Central memory CD4-positive, alpha-beta T cell (primary cell): Measurements from ENCODE around the gene INTS15.
A peak's percentile ranks its signal among the peaks of the same experiment; 100 is the strongest.
"Not testable (repeated sequence)": the region's sequence is repeated elsewhere in the genome, so short reads cannot be mapped to it uniquely, and the experiment has no call there.

ENCODE experiments used
- DNase-seq: peaks from one replicate; pipeline ENCODE4 v3.0.0; 2022

INTS15 gene

DNA sequence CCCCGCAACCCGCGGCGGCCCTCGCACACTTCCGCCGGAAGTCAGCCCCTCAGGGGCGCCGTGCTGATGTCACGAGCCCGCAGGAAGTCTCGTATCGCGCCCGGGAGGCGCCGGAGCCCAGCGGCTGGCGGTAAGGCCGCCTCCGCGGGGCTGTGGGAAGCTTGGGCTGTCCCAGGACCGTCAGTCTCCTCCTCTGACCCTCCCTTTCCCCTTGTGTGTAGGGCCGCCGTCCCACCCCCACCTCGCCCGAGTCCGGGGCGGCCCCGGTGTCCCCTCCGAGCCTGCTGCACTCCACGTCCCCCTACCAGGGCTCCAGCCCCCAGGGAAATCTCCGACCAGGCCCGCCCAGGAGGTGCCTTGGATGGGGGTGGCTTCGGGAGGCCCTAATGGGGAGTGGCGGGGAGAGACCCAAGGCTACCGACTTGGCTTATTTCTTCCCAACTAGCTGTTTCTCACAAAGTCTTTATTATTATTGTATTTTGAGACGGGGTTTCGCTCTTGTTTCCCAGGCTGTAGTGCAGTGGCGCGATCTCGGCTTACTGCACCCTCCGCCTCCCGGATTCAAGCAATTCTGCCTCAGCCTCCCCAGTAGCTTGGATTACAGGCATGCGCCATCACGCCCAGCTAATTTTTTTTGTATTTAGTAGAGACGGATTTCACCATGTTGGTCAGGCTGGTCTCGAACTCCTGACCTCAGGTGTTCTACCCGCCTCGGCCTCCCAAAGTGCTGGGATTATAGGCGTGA, 12.3 kb upstream of the INTS15 start, which contains the start of gene ZDHHC4:
Gene ZDHHC4 (plus strand): TSS at position 86 of the 745 bp plus-strand sequence. CDS start 3,108 bp downstream, outside the sequence.
- peak; percentile 78 for DNase-seq

DNA sequence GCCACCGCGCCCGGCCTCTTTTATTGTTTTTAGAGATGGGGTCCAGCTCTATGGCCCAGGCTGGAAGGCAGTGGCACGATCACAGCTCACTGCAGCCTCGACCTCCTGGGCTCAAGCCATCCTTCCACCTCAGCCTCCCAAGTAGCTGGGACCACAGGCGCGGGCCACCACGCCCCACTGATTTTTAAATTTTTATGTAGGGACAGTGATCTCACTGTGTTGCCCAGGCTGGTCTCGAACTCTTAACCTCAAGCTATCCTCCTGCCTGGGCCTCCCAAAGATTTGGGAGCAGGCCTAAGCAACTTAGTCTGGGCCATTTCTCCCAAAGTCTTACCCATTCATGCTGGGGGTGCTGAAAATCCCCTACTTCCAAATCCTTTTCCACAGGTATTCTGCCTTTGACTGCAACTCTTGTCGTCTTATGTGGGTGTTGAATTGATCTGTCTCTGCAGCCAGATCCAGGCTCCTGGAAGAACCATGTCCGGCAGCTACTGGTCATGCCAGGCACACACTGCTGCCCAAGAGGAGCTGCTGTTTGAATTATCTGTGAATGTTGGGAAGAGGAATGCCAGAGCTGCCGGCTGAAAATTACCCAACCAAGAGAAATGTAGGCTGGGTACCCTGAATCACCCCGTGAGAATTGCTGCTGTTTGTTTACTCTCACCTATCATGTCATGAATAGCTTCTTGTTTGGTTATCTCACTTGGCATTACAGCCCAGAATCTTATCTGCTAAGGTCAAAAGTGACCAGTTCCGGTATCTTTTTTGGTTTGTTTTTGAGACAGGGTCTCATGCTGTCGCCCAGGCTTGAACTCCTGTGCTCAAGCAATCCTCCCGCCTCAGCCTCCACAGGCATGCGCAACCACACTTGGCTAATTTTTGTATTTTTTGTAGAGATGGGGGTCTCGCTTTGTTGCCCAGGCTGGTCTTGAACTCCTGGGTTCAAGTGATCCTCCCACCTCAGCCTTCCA, 11.4 kb upstream of the INTS15 start:
- no peak for DNase-seq

DNA sequence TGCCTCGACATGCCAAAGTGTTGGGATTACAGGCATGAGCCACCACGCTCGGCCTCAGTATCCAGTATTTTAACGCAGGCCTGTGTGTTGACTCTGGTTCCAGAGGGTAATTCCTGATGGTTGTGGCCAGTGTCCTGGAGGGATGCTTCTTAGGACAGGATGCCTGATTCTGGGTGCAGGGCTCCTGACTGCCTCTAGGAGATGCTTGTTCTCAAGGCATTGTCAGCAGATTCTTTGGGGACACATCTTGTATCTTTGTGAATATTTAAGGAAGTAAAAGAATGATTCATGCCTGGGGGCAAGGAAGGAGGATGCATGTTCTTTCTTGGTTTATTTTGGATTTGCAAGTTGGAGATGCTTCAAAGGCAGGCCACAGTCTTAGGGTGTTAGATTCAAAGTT, 10.4 kb upstream of the INTS15 start:
- DNase-seq, result no peak

DNA sequence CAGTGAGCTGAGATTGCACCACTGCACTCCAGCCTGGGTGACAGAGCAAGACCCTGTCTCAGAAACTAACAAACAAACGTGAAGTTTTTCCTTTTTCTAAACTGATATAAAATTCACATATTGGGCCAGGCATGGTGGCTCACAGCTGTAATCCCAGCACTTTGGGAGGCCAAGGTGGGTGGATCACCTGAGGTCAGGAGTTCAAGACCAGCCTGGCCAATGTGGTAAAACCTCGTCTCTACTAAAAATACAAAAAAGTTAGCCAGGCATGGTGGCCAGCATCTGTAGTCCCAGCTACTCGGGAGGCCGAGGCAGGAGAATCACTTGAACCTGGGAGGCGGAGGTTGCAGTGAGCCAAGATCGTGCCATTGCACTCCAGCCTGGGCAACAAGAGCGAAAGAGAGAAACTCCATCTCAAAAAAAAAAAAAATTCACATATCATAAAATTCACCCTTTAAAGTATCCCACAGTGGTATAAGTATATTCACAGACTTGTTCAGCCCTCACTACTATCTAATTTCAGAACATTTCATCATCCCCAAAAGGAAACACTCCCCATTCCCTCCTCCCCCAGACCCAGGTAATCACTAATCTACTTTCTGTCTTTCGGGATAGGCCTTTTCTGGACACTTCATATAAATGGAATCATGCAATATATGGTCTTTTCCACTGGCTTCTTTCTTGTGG, 3.9 kb upstream of the INTS15 start:
- not testable (repeated sequence) for DNase-seq

DNA sequence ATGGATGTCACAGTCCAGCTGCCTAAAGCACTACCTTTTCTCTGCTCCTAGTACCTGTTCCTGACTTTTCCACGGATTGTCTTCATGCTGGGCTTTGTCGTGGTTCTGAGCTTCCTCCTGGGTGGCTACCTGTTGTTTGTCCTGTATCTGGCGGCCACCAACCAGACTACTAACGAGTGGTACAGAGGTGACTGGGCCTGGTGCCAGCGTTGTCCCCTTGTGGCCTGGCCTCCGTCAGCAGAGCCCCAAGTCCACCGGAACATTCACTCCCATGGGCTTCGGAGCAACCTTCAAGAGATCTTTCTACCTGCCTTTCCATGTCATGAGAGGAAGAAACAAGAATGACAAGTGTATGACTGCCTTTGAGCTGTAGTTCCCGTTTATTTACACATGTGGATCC, 1.3 kb upstream of the INTS15 start:
- no peak for DNase-seq

DNA sequence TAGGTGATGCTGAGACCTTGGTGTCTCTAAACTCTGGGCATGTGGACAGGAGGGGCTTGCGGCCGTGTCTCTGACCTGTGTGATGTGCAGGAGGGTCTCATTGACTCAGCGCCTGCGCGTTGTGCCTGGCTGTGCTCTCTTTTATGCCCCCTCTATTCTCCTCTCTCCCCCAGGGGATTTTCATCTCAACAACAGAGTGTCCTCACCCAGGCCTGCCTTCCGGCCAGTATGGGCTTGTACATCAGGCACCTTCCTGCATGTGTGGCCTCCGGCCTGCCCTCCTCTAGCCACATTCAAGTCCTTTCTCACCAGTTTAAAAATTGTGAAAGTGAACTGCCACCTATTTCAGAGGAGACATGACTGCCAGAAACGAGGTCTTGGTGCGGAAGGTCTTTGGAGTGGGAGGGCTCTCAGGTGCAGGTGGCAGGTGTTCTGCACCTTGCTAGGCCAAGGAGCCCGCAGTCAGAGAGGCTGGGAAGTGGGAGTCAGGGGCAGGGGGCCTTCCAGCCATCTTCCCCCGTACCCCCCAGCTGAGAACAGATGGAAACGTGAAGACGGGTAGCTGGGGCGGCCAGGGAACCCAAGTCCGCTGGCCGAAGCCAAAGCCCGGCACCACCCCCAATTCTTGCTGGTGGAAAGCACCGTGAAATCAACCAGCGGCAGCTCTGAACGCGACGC, 531 bp upstream of the INTS15 start:
- DNase-seq, result no peak

DNA sequence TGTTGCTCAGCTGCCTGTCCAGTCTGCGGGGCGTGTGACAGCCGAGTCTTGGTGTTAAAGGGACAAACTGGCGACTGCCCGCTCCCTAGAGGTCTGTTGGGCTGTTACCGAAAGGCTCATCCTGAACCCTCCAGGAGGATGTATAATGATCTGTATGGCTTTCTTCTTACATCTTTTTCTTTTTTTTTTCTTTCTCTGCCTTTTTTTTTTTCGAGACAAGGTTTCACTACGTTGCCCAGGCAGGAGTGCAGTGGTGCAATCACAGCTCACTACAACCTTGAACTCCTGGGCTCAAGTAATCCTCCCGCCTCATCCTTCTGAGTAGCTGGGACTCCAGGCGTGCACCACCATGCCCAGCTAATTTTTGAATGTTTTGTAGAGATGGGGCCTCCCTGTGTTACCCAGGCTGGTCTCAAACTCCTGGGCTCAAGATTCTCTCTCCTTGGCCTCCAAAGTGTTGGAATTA, 857 bp downstream of the INTS15 start:
- DNase-seq, result no peak

DNA sequence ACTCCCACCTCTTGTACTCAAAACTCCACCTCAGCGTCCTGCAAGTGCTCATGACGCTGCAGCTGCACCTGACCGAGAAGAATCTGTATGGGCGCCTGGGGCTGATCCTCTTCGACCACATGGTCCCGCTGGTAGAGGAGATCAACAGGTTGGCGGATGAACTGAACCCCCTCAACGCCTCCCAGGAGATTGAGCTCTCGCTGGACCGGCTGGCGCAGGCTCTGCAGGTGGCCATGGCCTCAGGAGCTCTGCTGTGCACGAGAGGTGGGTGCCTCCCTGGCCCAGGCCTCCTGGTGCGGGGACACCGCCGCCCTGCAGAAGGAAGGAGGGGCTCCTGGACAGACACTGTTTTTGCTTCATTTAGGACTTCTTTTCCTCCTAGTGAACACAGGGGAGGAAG, 10.3 kb downstream of the INTS15 start:
- no peak for DNase-seq

DNA sequence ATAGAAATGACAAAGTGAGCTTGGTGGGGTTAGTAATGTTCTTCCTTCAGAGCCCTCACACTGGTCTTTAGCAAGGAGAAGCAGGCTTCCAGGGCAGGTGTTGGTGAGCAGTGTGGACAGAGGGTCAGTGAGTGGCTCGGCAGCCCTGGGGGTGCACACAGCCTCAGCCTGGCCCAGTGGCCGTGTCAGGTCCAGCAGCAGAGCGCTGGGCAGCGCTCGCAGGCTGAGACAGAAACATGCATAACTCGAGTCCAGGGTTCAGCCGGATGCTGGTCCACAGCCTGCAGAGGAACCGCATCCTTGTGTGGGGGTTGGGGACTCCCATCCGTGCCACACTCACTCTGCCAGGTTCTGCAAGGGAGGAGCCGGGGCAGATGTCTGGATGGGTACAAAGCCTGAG, 14.6 kb downstream of the INTS15 start:
- DNase-seq, result no peak

DNA sequence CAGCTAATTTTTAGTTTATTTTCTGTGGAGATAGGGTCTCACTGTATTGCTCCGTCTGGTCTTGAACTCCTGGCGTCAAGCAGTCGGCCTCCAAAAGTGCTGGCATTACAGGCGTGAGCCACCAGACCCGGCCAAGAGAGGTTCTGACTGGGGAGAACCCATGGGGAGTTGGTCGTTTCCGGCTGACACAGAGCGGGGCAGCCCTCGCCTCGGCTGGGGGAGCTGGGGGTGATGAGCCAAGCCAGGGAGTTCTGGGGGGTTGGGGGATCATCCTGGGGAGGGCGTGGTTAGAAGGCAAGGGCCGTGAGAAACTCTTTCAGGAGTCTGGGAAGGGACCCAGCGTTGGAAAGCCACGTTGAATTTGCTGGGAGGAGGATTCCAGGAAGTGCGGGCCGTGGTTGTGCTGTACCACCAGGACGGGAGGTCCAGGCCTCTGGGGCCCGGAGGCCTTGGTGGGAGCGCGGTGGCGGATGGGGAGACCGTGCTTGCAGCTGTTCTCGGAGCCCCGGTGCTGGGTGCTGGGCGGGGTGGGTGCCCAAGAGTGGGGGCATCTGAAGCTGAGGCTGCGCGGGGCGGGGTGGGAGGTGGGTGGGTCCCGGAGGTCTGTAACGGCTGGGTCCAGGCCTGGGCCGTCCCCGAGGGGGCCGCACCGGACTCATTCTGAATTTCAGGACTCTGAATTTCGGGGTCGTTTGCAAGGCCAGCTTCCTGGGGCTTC, 17.2 kb downstream of the INTS15 start:
- DNase-seq, result no peak

DNA sequence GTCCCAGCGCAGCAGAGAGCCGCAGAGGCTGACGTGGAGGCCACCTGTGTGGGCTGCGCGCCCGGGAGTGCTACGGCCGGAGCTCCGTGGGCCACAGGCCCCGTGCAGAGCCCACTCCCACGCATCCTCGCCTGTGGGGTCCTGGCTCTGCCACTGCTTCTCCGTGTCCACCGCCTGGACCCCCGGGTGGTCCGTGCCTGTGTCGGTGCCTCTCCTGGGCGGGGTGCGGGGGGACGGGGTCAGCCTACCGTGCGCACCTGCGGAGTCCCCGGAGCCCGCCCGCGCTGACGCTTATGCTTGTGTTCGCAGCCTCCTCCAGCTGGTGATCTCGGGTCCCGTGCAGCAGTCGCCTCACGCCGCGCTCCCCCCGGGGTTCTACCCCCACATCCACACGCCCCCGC, 17.8 kb downstream of the INTS15 start:
- no peak for DNase-seq

DNA sequence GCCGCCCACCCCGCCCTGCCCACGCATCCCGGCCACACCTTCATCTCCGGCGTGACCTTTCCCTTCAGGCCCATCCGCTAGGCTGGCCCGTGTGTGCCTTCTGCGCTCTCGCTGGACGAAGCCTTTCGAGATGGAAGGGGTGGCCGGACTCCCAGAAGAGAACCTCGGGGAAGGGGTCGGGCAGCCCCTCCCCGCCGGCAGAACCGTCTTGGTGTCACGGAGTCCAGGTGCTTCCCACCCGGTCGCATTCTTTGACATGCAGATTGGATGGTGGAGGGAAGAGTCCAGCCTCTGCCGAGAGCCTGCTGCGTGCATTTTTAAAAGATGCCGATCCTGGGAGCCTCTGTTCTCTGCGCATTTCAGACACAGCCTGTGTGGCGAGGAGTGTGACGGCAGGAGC, 18.3 kb downstream of the INTS15 start:
- DNase-seq, result no peak

DNA sequence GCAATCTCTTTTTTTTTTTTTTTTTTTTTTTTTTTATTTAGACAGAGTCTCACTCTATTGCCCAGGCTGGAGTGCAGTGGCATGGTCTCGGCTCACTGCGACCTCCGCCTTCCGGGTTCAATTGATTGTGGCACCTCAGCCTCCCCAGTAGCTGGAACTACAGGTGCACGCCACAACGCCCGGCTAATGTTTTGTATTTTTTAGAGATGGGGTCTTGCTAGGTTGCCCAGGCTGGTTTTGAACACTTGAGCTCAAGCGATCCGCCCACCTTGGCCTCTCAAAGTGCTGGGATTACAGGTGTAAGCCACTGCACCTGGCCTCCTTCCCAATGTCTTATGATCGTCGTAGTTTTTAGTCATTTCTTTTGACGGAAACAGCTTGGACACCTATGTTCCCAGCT, 19.0 kb downstream of the INTS15 start:
- DNase-seq, result no peak

DNA sequence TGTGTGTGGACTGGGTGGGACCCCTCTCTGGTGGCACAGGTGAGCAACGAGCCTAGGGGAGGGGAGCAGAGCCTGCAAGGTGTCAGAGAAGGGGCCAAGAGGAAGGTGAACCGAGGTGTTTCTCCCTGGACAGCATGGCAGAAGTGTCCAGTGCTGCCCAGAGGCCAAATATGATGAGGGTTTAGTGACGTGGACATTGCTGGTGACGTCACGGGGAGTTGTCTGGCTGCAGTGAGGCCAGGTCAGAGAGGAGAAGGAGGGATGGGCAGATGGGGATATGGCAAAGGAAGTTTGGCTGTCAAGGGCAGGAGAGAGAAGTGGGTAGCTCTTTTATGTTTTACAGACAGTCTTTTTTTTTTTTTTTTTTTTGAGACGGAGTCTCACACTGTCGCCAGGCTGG, 23.0 kb downstream of the INTS15 start:
- no peak for DNase-seq

DNA sequence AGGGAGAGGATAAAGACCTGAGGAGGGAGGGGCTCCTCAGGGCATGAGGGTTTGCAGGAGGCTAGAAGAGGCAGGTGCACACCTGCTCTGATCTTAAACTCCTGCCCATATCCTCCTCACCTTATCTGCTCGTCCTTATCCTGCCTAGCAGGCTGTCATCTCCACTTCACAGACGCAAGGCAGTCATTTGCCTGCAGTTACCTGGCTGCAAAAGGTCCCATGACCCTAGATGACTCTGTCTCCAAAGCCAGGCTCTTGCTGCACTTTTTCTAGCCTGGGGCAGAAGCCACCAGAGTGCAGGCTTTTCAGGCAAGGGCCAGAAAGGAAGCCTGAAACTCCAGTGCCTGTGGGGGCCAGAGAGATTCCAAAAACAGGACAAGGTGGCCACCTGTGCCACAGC, 23.9 kb downstream of the INTS15 start:
- no peak for DNase-seq

DNA sequence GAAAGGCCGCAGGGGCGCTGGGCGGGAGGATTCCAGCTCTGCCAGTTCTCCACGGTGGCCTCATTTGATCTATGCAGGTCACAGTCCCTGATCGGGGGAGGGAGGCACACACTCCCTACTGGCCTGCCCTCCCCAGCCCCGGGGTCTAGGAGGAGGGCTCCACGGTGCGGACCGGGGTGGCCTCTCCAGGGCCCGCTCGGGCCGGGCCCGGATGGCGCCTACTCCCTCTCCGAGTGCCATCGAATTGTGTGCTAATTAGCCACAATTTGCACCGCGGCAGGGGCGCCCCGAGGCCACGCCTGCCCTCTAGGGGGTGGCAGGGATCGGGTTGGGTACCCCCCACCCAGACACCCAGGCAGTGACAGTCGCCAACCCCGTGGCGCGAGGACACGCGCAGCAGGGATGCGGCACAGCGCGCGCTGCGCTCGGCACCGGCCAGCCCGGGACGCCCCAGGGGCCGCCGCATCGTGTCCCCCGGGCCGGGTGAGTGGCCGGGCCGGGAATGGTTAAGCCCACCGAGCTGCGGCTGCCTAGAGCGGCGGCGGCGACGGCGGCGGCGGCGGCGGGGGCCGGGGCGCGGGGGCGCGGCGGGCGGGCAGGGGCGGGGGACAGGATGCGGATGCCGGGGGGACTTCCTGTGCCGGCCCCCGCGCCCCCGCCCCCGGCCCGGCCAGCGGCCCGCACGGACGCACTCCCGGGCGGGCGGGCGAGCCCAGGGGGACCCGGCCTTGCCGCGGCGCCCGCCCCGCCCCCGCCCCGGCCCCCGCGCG, 25.3 kb downstream of the INTS15 start, which contains the start of gene ZNF853:
Gene ZNF853 (plus strand): TSS at position 658 of the 770 bp plus-strand sequence. CDS start 565 bp downstream, outside the sequence.
- no peak for DNase-seq

DNA sequence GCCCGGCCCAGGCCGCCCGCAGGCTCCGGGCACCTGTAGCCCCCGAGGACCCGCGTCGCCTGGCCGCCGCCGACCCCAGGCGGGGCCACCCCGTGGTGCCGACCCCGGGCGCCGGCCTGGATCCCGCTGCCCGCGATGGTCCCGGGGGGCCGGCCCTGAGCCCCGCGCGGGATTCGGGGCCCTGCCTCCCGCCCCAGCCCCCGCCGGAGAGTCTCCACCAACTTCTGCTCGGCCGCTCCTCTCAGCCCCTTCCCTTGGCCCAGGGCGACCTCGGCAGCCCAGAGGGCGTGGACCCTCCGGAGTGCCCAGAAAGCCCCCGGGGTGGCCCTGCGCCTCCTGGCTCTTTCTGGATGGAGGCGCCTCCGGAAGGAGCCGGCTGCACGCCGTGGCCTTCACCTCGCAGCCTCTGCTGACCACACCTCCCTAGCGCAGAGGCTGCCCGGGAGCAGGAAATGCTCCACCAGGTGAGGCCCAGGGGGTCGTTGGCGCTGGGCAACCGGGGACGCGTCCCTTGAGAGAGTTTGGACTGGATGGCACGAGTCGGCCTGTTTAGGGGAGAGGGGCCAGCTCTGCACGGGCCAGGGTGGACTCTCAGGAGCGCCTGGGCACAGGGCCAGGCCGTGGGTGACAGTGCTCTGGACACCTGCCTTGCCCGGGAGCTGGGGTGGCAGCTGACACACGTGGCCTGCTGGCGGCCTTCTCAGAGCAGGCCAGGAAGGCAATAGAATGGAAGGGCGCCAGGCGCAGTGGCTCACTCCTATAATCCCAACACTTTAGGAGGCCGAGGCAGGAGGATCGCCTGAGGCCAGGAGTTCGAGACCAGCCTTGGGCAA, 26.1 kb downstream of the INTS15 start:
- no peak for DNase-seq

DNA sequence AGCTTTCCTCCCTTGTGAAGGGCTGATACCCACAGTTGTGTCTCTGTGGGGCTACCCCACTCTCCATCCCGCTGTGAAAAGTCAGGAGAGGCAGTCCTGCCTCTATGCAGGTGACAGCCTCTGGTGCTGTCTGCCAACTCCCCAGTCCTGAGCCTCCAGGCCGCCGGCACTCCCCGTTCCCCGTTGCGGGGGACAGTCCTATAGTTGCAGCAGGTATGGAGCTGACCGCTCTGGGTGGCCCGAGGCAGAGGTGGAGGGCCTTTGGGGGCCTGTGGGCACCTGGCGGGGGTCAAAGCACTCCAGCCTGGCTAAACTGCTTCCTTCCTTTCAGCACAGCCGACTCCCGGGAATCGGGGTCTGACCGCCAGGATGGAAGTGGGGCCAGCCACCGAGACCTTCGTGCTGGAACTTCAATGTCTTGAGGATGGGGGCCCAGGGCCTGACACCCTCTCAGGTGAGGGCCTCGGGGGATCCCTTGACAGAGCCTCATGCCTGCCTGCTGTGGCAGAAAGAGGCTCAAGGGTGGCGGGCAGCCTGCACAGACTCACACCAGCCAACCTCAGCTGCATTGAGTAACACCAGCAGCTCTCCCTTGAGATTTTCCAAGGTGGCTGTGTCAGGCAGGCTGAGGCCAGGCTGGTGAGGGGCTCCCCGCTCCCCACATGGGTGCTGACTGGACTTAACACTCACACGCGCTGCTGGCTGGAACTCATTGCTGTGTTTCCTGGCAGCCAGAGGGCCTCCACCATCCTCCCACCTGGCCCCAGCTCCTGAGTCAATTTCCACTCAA, 27.2 kb downstream of the INTS15 start:
- DNase-seq, result no peak

DNA sequence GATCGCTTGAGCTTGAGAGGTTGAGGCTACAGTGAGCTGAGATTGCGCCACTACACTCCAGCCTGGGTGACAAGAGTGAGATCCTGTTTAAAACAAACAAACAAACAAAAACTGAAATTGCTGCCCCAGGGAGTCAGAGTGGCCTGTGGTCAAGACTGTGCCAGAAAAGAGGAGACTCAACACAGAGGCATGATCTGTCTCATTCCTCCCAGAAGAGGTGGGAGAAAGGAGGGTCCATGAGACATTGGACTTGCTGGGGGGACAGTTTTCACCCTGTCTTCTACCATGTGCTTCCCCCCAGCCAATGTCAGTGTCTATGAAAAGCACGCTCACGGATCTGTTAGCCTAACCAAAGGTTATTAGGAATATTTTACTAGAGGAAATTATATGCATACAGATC, 28.8 kb downstream of the INTS15 start:
- DNase-seq, result no peak
